Left lung (tissue), 10 donors: ENCODE data around the gene SLC12A9. TPM values are rescaled to one million over a fixed set of nuclear protein-coding genes. Genes with fewer than 3 reads are reported as not detected.

Experiments used
- ATAC-seq: fragments of 200-7000 bp; cut with Tn5 transposase; one replicate; pipeline ENCODE4 v1.9.1; 2020; ENCODE audit warnings: moderate library complexity
- DNase-seq, 4 donors: peaks; one replicate each; pipeline ENCODE4 v3.0.0-alpha.2; 2013 to 2020
- H3K27ac ChIP-seq, 2 donors: fragments of 200-600 bp; sonication (generic) in 1 of 2; one replicate each; pipeline versions ENCODE4 v1.5.0 to v1.8.0; 2020 to 2021
- H3K27me3 ChIP-seq, 2 donors: fragments of 200-600 bp; sonication (generic) in 1 of 2; one replicate each; pipeline versions ENCODE4 v1.5.0 to v1.8.0; 2020 to 2021
- H3K36me3 ChIP-seq, 2 donors: fragments of 200-600 bp; sonication (generic) in 1 of 2; one replicate each; pipeline versions ENCODE4 v1.5.0 to v1.8.0; 2020 to 2021
- H3K4me1 ChIP-seq, 2 donors: fragments of 200-600 bp; one replicate each; pipeline ENCODE4 v1.8.0; 2021
- H3K4me3 ChIP-seq, 2 donors: fragments of 200-600 bp; sonication (generic) in 1 of 2; one replicate each; pipeline versions ENCODE4 v1.5.0 to v1.8.0; 2020 to 2021; ENCODE audit warnings: mild to moderate bottlenecking in 1 of 2
- H3K9me3 ChIP-seq, 2 donors: fragments of 200-600 bp; sonication (generic) in 1 of 2; one replicate each; pipeline versions ENCODE4 v1.5.0 to v1.8.0; 2020 to 2021
- CTCF ChIP-seq, 2 donors: fragments of 200-600 bp; sonication (generic) in 1 of 2; IDR thresholded peaks; one replicate each; pipeline versions ENCODE4 v1.5.0 to v1.8.0; 2021; ENCODE audit warnings: antibody characterized with exemption in 2 of 2
- intact Hi-C, 2 donors: fragments of 100-400 bp; cut with DNase I; formaldehyde crosslinking; loops; one replicate each; pipeline versions ENCODE4 v1.11.2 to v1.14.2; 2022
- microRNA-seq, 2 donors: library from miRNA; unstranded; fragments of <30 nt; microRNA quantifications; one replicate each; pipeline ENCODE4, GENCODE V29; 2019
- polyA plus RNA-seq, 6 donors: library from polyadenylated mRNA; unstranded; fragments of 120-200 nt; gene quantifications; one replicate each; pipeline ENCODE4 v1.2.1, GENCODE V29; 2013; ENCODE audit not compliant: insufficient read length in 6 of 6
- total RNA-seq, 2 donors: library from RNA; stranded (reverse); fragmentation: NEBNext Ultra II Directional; extraction: Animal tissue kit (Norgen Biotek cat#: 25700); gene quantifications; one replicate each; pipeline ENCODE4 v1.2.1, GENCODE V29; 2021
- donor health status: DM: no; HTN: yes; CAD: no.
- donor health status: DM: no; HTN: no; CAD: no.

The SLC12A9 gene
- total and polyA plus RNA-seq, 8 donors, result 32.2 to 53.7 (median 40.8) TPM

DNA sequence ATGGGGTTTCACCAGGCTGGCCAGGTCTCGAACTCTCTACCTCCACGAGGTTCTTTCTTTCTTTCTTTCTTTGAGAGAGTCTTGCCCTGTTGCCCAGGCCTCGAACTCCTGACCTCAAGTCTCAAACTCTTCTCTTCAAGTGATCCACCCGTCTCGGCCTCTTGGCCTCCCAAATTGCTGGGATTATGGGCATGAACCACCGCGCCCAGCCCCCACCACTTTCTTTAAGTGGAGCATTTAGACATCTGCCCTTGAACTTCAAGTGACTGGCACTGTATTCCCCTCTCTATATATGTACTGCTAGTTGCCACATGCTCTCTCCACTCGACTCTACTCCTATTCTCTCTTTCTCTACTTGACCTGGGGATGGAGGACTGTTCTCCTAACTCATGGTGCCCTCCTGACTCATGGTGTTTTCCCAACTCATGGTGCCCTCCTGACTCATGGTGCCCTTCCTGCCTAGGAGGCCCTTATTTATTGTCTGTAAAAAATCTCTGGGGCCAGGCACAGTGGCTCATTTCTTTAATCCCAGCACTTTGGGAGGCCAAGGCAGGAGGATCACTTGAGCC is 62.5 kb downstream of the SLC12A9 start:
- Histone ChIP-seq H3K36me3 (no peaks in the 10 kb centered on the region), H3K27ac (no peak overlapping the region), H3K9me3 (no peaks in the 10 kb centered on the region), H3K4me3 (no peak overlapping the region), H3K4me1 (peaks cover 0 to 3% of the 10 kb centered on the region in 2 donors), H3K27me3 (peaks cover 0 to 12% of the 10 kb centered on the region in 2 donors)
- peak in 1 of 4 donors; percentile 44 for DNase-seq
- peak; percentile 61 for ATAC-seq
- no peak for TF ChIP-seq CTCF (IDR thresholded peaks at IDR 0.05)
- intact Hi-C loops, result no loop called here

Small RNA genes within 50 kb of the gene (microRNA-seq; reads per million reads assigned to microRNA genes)
- 0.34 to 0.68 reads per million in 2 donors for gene MIR6875

Other genes with a start within 250 kb of the SLC12A9 start
- 10 to 100 TPM; 15.7 to 18.8 TPM for gene MOSPD3, start 240.2 kb upstream of the SLC12A9 start, total RNA-seq
- gene MOSPD3, start 240.2 kb upstream of the SLC12A9 start, polyA plus RNA-seq, result 10 to 100 TPM; 26.5 to 35.7 (median 31.9) TPM
- 1 to 10 TPM in 1 of 2 donors, under 1 TPM in 1; 0.67 to 1.8 TPM for gene TFR2, start 211.2 kb upstream of the SLC12A9 start, total RNA-seq
- gene TFR2, start 211.2 kb upstream of the SLC12A9 start, polyA plus RNA-seq, result 1 to 10 TPM in 4 of 6 donors, under 1 TPM in 2; 0.96 to 2.6 (median 1.2) TPM
- not detected for gene ACTL6B, start 196.3 kb upstream of the SLC12A9 start, total RNA-seq
- under 1 TPM in 2 of 6 donors, not detected in 4; 0.17 to 0.20 TPM for gene ACTL6B, start 196.3 kb upstream of the SLC12A9 start, polyA plus RNA-seq
- 100 to 1,000 TPM; 214 to 273 TPM for gene GNB2, start 179.0 kb upstream of the SLC12A9 start, total RNA-seq
- gene GNB2, start 179.0 kb upstream of the SLC12A9 start, polyA plus RNA-seq, result 100 to 1,000 TPM; 151 to 220 (median 192) TPM
- gene GIGYF1, start 158.5 kb upstream of the SLC12A9 start, total RNA-seq, result 10 to 100 TPM; 28.3 to 33.0 TPM
- gene GIGYF1, start 158.5 kb upstream of the SLC12A9 start, polyA plus RNA-seq, result 10 to 100 TPM; 35.3 to 57.7 (median 42.1) TPM
- gene POP7, start 146.6 kb upstream of the SLC12A9 start, total RNA-seq, result 10 to 100 TPM; 22.4 to 29.7 TPM
- 10 to 100 TPM; 15.8 to 23.8 (median 20.2) TPM for gene POP7, start 146.6 kb upstream of the SLC12A9 start, polyA plus RNA-seq
- gene EPO, start 132.2 kb upstream of the SLC12A9 start, total RNA-seq, result not detected
- gene EPO, start 132.2 kb upstream of the SLC12A9 start, polyA plus RNA-seq, result under 1 TPM in 3 of 6 donors, not detected in 3; 0.20 to 0.34 (median 0.28) TPM
- gene ZAN, start 119.1 kb upstream of the SLC12A9 start, total RNA-seq, result not detected
- gene ZAN, start 119.1 kb upstream of the SLC12A9 start, polyA plus RNA-seq, result not detected
- 10 to 100 TPM; 72.9 to 79.1 TPM for gene EPHB4, start 25.2 kb upstream of the SLC12A9 start, total RNA-seq
- gene EPHB4, start 25.2 kb upstream of the SLC12A9 start, polyA plus RNA-seq, result 100 to 1,000 TPM in 4 of 6 donors, 10 to 100 TPM in 2; 91.6 to 123 (median 104) TPM
- gene TRIP6, start 14.7 kb downstream of the SLC12A9 start, total RNA-seq, result 10 to 100 TPM; 72.9 to 84.9 TPM
- gene TRIP6, start 14.7 kb downstream of the SLC12A9 start, polyA plus RNA-seq, result 10 to 100 TPM; 61.5 to 96.6 (median 76.2) TPM
- gene SRRT, start 22.4 kb downstream of the SLC12A9 start, total RNA-seq, result 100 to 1,000 TPM in 1 of 2 donors, 10 to 100 TPM in 1; 91.4 to 119 TPM
- 100 to 1,000 TPM; 155 to 232 (median 177) TPM for gene SRRT, start 22.4 kb downstream of the SLC12A9 start, polyA plus RNA-seq
- gene UFSP1, start 37.0 kb downstream of the SLC12A9 start, total RNA-seq, result 1 to 10 TPM; 1.8 to 4.4 TPM
- gene UFSP1, start 37.0 kb downstream of the SLC12A9 start, polyA plus RNA-seq, result 1 to 10 TPM in 4 of 6 donors, under 1 TPM in 2; 0.87 to 2.1 (median 1.6) TPM
- gene ACHE, start 43.2 kb downstream of the SLC12A9 start, total RNA-seq, result 1 to 10 TPM; 2.4 to 3.3 TPM
- gene ACHE, start 43.2 kb downstream of the SLC12A9 start, polyA plus RNA-seq, result 1 to 10 TPM; 1.6 to 4.5 (median 2.7) TPM
- gene MUC3A, start 96.8 kb downstream of the SLC12A9 start, total RNA-seq, result 1 to 10 TPM; 2.9 to 3.6 TPM
- gene MUC3A, start 96.8 kb downstream of the SLC12A9 start, polyA plus RNA-seq, result under 1 TPM; 0.37 to 0.67 (median 0.58) TPM
- gene MUC12, start 116.9 kb downstream of the SLC12A9 start, total RNA-seq, result 1 to 10 TPM in 1 of 2 donors, under 1 TPM in 1; 0.44 to 1.7 TPM
- gene MUC12, start 116.9 kb downstream of the SLC12A9 start, polyA plus RNA-seq, result 1 to 10 TPM in 3 of 6 donors, under 1 TPM in 3; 0.45 to 2.0 (median 1.2) TPM
- gene MUC17, start 167.4 kb downstream of the SLC12A9 start, total RNA-seq, result under 1 TPM in 1 of 2 donors, not detected in 1; 0.05 TPM
- gene MUC17, start 167.4 kb downstream of the SLC12A9 start, polyA plus RNA-seq, result under 1 TPM in 1 of 6 donors, not detected in 5; 0.46 TPM
- gene TRIM56, start 232.8 kb downstream of the SLC12A9 start, total RNA-seq, result 10 to 100 TPM; 42.8 to 55.6 TPM
- 10 to 100 TPM; 23.4 to 29.2 (median 25.8) TPM for gene TRIM56, start 232.8 kb downstream of the SLC12A9 start, polyA plus RNA-seq